H9 (cell line): Measurements from ENCODE around the gene ZFP57. TPM values are rescaled to one million over a fixed set of nuclear protein-coding genes. Genes with fewer than 3 reads are reported as not detected.

ENCODE experiments used
- DNase-seq: peaks from one replicate; pipeline ENCODE4 v3.0.0-alpha.2; 2017
- H2AFZ ChIP-seq: one replicate; pipeline ENCODE4 v1.6.1; 2013; ENCODE audit warnings: mild to moderate bottlenecking, low read length, control low read depth, moderate library complexity
- H2AK5ac ChIP-seq: 2 replicates; pipeline ENCODE4 v1.6.1; 2013; ENCODE audit warnings: low read length, control low read depth, mixed read lengths; ENCODE audit not compliant: insufficient read length
- H2BK120ac ChIP-seq: one replicate; pipeline ENCODE4 v1.6.1; 2013; ENCODE audit warnings: low read depth, mild to moderate bottlenecking, low read length, control low read depth, inconsistent platforms; ENCODE audit not compliant: poor library complexity, severe bottlenecking
- H2BK12ac ChIP-seq: 2 replicates; pipeline ENCODE4 v1.6.1; 2013; ENCODE audit warnings: low read length, control low read depth, mixed read lengths, low read depth; ENCODE audit not compliant: insufficient read length
- H2BK15ac ChIP-seq: 2 replicates; pipeline ENCODE4 v1.6.1; 2013; ENCODE audit warnings: low read depth, low read length, control low read depth
- H2BK20ac ChIP-seq: one replicate; pipeline ENCODE4 v1.6.1; 2013; ENCODE audit warnings: low read depth, mild to moderate bottlenecking, low read length, control low read depth, inconsistent platforms; ENCODE audit not compliant: poor library complexity, severe bottlenecking
- H2BK5ac ChIP-seq: 2 replicates; pipeline ENCODE4 v1.6.1; 2013; ENCODE audit warnings: low read length, control low read depth, mixed read lengths; ENCODE audit not compliant: insufficient read length
- H3K14ac ChIP-seq: 2 replicates; pipeline ENCODE4 v1.6.1; 2013; ENCODE audit warnings: low read length, control low read depth; ENCODE audit not compliant: insufficient read depth
- H3K18ac ChIP-seq: 2 replicates; pipeline ENCODE4 v1.6.1; 2013; ENCODE audit warnings: low read depth, mild to moderate bottlenecking, mixed read lengths, low read length, control low read depth; ENCODE audit not compliant: insufficient read length
- H3K23ac ChIP-seq: 2 replicates; pipeline ENCODE4 v1.6.1; 2013; ENCODE audit warnings: low read length, control low read depth, mixed read lengths, low read depth; ENCODE audit not compliant: insufficient read length
- H3K23me2 ChIP-seq: 2 replicates; pipeline ENCODE4 v1.6.1; 2013; ENCODE audit warnings: low read depth, mild to moderate bottlenecking, mixed read lengths, low read length, control low read depth; ENCODE audit not compliant: insufficient read length, poor library complexity, severe bottlenecking
- H3K27ac ChIP-seq: 2 replicates; pipeline ENCODE4 v1.5.1; 2013; ENCODE audit warnings: low read length, control low read depth, mixed read lengths, low read depth; ENCODE audit not compliant: insufficient read length
- H3K27me3 ChIP-seq: 2 replicates; pipeline ENCODE4 v1.6.1; 2013; ENCODE audit warnings: low read length, control low read depth, inconsistent platforms; ENCODE audit not compliant: insufficient read depth
- H3K4ac ChIP-seq: 2 replicates; pipeline ENCODE4 v1.6.1; 2013; ENCODE audit warnings: low read depth, mild to moderate bottlenecking, control low read depth, inconsistent platforms, low read length, moderate library complexity
- H3K4me1 ChIP-seq: 2 replicates; pipeline ENCODE4 v1.6.1; 2013; ENCODE audit warnings: low read length, control low read depth, inconsistent platforms; ENCODE audit not compliant: insufficient read depth
- H3K4me2 ChIP-seq: 2 replicates; pipeline ENCODE4 v1.6.1; 2013; ENCODE audit warnings: low read length, control low read depth, mixed read lengths; ENCODE audit not compliant: insufficient read length, insufficient read depth
- H3K56ac ChIP-seq: 2 replicates; pipeline ENCODE4 v1.6.1; 2013; ENCODE audit warnings: low read depth, mild to moderate bottlenecking, mixed read lengths, low read length, control low read depth; ENCODE audit not compliant: insufficient read length
- H3K79me1 ChIP-seq: 2 replicates; pipeline ENCODE4 v1.6.1; 2013; ENCODE audit warnings: low read depth, mild to moderate bottlenecking, moderate library complexity, low read length, control low read depth, inconsistent platforms; ENCODE audit not compliant: insufficient read depth, poor library complexity, severe bottlenecking
- H3K79me2 ChIP-seq: 2 replicates; pipeline ENCODE4 v1.6.1; 2013; ENCODE audit warnings: low read length, control low read depth, inconsistent platforms; ENCODE audit not compliant: insufficient read depth
- H3K9ac ChIP-seq: 2 replicates; pipeline ENCODE4 v1.6.1; 2013; ENCODE audit warnings: low read length, control low read depth, mixed read lengths; ENCODE audit not compliant: insufficient read length; ENCODE audit errors: extremely low read depth
- H3K9me3 ChIP-seq: one replicate; pipeline ENCODE4 v1.6.1; 2013; ENCODE audit warnings: low read depth, low read length, inconsistent platforms; ENCODE audit not compliant: control insufficient read depth
- H3T11ph ChIP-seq: one replicate; pipeline ENCODE4 v1.6.1; 2013; ENCODE audit warnings: mild to moderate bottlenecking, low read length, control low read depth, inconsistent platforms
- H4K20me1 ChIP-seq: one replicate; pipeline ENCODE4 v1.6.1; 2013; ENCODE audit not compliant: control insufficient read depth, insufficient read length, insufficient read depth
- H4K5ac ChIP-seq: 2 replicates; pipeline ENCODE4 v1.6.1; 2013; ENCODE audit warnings: low read depth, mild to moderate bottlenecking, mixed read lengths, low read length, control low read depth; ENCODE audit not compliant: insufficient read length
- H4K8ac ChIP-seq: replicated peaks from 2 replicates; pipeline ENCODE4 v1.6.1; 2013; ENCODE audit warnings: low read length, control low read depth, mixed read lengths, low read depth; ENCODE audit not compliant: insufficient read length
- H4K91ac ChIP-seq: 2 replicates; pipeline ENCODE4 v1.6.1; 2013; ENCODE audit warnings: low read depth, mild to moderate bottlenecking, moderate library complexity, mixed read lengths, low read length, control low read depth; ENCODE audit not compliant: insufficient read length
- H3K27ac Mint-ChIP-seq, 3 experiments: 2 replicates in 2 of 3; 3 replicates in 1 of 3; pipeline ENCODE4 v1.8.0; 2020 to 2021; ENCODE audit warnings: mixed read lengths in 3 of 3, mild to moderate bottlenecking in 1 of 3, moderate library complexity in 1 of 3
- H3K27me3 Mint-ChIP-seq: 2 replicates; pipeline ENCODE4 v1.8.0; 2021; ENCODE audit warnings: low read depth, mild to moderate bottlenecking, moderate library complexity, mixed read lengths
- H3K36me3 Mint-ChIP-seq, 3 experiments: 2 replicates in 2 of 3; 3 replicates in 1 of 3; pipeline ENCODE4 v1.8.0; 2020 to 2021; ENCODE audit warnings: low read depth in 3 of 3, mixed read lengths in 3 of 3; ENCODE audit not compliant: insufficient read depth in 1 of 3
- H3K4me1 Mint-ChIP-seq, 2 experiments: 2 replicates each; pipeline ENCODE4 v1.8.0; 2020; ENCODE audit warnings: mixed read lengths in 2 of 2
- H3K4me3 Mint-ChIP-seq, 2 experiments: 2 replicates in 1 of 2; 3 replicates in 1 of 2; pipeline ENCODE4 v1.8.0; 2020 to 2021; ENCODE audit warnings: mild to moderate bottlenecking in 2 of 2, mixed read lengths in 2 of 2, moderate library complexity in 1 of 2
- H3K9me3 Mint-ChIP-seq, 2 experiments: 2 replicates in 1 of 2; 3 replicates in 1 of 2; pipeline ENCODE4 v1.8.0; 2020; ENCODE audit warnings: mild to moderate bottlenecking in 2 of 2, mixed read lengths in 2 of 2, moderate library complexity in 1 of 2
- WGBS: extraction: QIAGEN DNeasy Blood & Tissue Kit; methylation state at CpG from one replicate; pipeline ENCODE4 v1.1.7; 2013; ENCODE audit warnings: missing lambda C conversion rate, low lambda C conversion rate, mixed read lengths; ENCODE audit not compliant: insufficient read length; ENCODE audit errors: extremely low coverage; 5-methylcytosine and 5-hydroxymethylcytosine counted together
- total RNA-seq: library from RNA; stranded (reverse); gene quantifications from 2 replicates; pipeline ENCODE4 v1.2.1, GENCODE V29; 2021
- TF ChIP-seq, protein P1 (sequence below): fragments of 200-600 bp; sonication (generic); conservative IDR thresholded peaks from 3 replicates; pipeline ENCODE4 v1.8.0; 2021; ENCODE audit warnings: antibody characterized with exemption, mild to moderate bottlenecking

ZFP57 gene
- total RNA-seq, 1 experiment from 2014 or later: 1.7 TPM

GRCh38 chr6:29656157-29656556, 24.8 kb downstream of the ZFP57 start:
- Histone ChIP-seq H2BK5ac (no peak overlapping the region), H2BK120ac (no peak overlapping the region), H3K27me3 (no peaks in the 10 kb centered on the region), H3K9me3 (no peaks in the 10 kb centered on the region), H3K23me2 (no peaks in the 10 kb centered on the region), H2AK5ac (no peak overlapping the region), H3K4me2 (no peak overlapping the region), H3K23ac (no peak overlapping the region), H2BK20ac (no peak overlapping the region), H3K14ac (no peak overlapping the region), H4K8ac (no peak overlapping the region), H2BK12ac (no peak overlapping the region), H2AFZ (no peak overlapping the region), H3K27ac (no peak overlapping the region), H3K79me1 (no peaks in the 10 kb centered on the region), H3K79me2 (no peaks in the 10 kb centered on the region), H3T11ph (no peak overlapping the region), H3K18ac (no peak overlapping the region), H4K20me1 (no peaks in the 10 kb centered on the region), H3K4me1 (peaks cover 7% of the 10 kb centered on the region), H3K56ac (no peak overlapping the region), H4K91ac (no peak overlapping the region), H3K9ac (no peak overlapping the region), H4K5ac (no peak overlapping the region), H2BK15ac (no peak overlapping the region), H3K4ac (no peak overlapping the region)
- no peak overlapping the region for H3K4me3 Mint-ChIP-seq
- H3K36me3 Mint-ChIP-seq: no peaks in the 10 kb centered on the region
- no peaks in the 10 kb centered on the region for H3K27me3 Mint-ChIP-seq
- no CpG with 5 or more reads among the region's 2 CpGs for WGBS
- H3K27ac Mint-ChIP-seq: no peak overlapping the region
- H3K4me1 Mint-ChIP-seq: peaks cover 36 to 47% of the 10 kb centered on the region in 2 experiments
- TF ChIP-seq, protein P1, sequence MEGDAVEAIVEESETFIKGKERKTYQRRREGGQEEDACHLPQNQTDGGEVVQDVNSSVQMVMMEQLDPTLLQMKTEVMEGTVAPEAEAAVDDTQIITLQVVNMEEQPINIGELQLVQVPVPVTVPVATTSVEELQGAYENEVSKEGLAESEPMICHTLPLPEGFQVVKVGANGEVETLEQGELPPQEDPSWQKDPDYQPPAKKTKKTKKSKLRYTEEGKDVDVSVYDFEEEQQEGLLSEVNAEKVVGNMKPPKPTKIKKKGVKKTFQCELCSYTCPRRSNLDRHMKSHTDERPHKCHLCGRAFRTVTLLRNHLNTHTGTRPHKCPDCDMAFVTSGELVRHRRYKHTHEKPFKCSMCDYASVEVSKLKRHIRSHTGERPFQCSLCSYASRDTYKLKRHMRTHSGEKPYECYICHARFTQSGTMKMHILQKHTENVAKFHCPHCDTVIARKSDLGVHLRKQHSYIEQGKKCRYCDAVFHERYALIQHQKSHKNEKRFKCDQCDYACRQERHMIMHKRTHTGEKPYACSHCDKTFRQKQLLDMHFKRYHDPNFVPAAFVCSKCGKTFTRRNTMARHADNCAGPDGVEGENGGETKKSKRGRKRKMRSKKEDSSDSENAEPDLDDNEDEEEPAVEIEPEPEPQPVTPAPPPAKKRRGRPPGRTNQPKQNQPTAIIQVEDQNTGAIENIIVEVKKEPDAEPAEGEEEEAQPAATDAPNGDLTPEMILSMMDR: no peak
- no peak for DNase-seq
- H3K9me3 Mint-ChIP-seq: no peaks in the 10 kb centered on the region
